ENCODE measurements around the gene RCSD1.

- TF ChIP-seq EZH2phosphoT487 (IDR thresholded peaks at IDR 0.05; ENCODE audit: borderline replicate concordance, low read length) (no peak), CTCF (IDR thresholded peaks at IDR 0.05; ENCODE audit: low read depth, low read length, poor library complexity, severe bottlenecking) (no peak)
Measured at GRCh38 chr1:167683641-167684502, 53.8 kb downstream of the RCSD1 start.

Measured in DOHH2 (cell line).